Right lobe of liver (tissue), 6 donors: Measurements from ENCODE around the gene WDR88. TPM values are rescaled to one million over a fixed set of nuclear protein-coding genes. Genes with fewer than 3 reads are reported as not detected.
"Not testable (repeated sequence)": the region's sequence is repeated elsewhere in the genome, so short reads cannot be mapped to it uniquely, and the experiment has no call there.

Experiments used
- ATAC-seq, 4 donors: fragments of 200-7000 bp; cut with Tn5 transposase; one replicate each; pipeline ENCODE4 v1.9.1; 2020; ENCODE audit warnings: mild to moderate bottlenecking in 4 of 4, moderate library complexity in 4 of 4
- DNase-seq, 3 donors: peaks; one replicate each; pipeline ENCODE4 v3.0.0-alpha.2; 2020
- H3K27ac ChIP-seq, 3 donors: fragments of 200-600 bp; one replicate each; pipeline ENCODE4 v1.8.0; 2022
- H3K27me3 ChIP-seq, 2 donors: fragments of 200-600 bp; one replicate each; pipeline ENCODE4 v1.8.0; 2022
- H3K36me3 ChIP-seq, 4 donors: fragments of 200-600 bp; sonication (generic) in 1 of 4; one replicate each; pipeline versions ENCODE4 v1.5.1 to v1.8.0; 2017 to 2022; ENCODE audit warnings: control low read depth in 1 of 4
- H3K4me1 ChIP-seq, 4 donors: fragments of 200-600 bp; sonication (generic) in 1 of 4; one replicate each; pipeline versions ENCODE4 v1.5.1 to v1.8.0; 2017 to 2022; ENCODE audit warnings: control low read depth in 1 of 4
- H3K4me3 ChIP-seq, 3 donors: fragments of 200-600 bp; one replicate each; pipeline ENCODE4 v1.8.0; 2022
- H3K9me3 ChIP-seq, 4 donors: fragments of 200-600 bp; sonication (generic) in 1 of 4; one replicate each; pipeline versions ENCODE4 v1.5.1 to v1.8.0; 2017 to 2022; ENCODE audit warnings: control low read depth in 1 of 4
- CTCF ChIP-seq, 4 donors: fragments of 200-600 bp in 3 of 4; fragments of 450-650 bp in 1 of 4; IDR thresholded peaks; one replicate each; pipeline versions ENCODE4 v1.5.1 to v1.8.0; 2016 to 2022; ENCODE audit warnings: antibody characterized with exemption in 4 of 4, mild to moderate bottlenecking in 2 of 4
- POLR2A ChIP-seq: fragments of 450-650 bp; IDR thresholded peaks from one replicate; pipeline ENCODE4 v1.6.1; 2017; ENCODE audit warnings: antibody characterized with exemption, mild to moderate bottlenecking
- WGBS: methylation state at CpG from one replicate; pipeline ENCODE4 v1.1.6; 2018; ENCODE audit warnings: low coverage, low lambda C conversion rate; ENCODE audit not compliant: insufficient coverage; ENCODE audit errors: missing lambda C conversion rate; 5-methylcytosine and 5-hydroxymethylcytosine counted together
- intact Hi-C, 2 donors: fragments of 100-400 bp; cut with DNase I; formaldehyde crosslinking; loops; one replicate each; pipeline versions ENCODE4 v1.11.2 to v1.14.1; 2022
- total RNA-seq, 6 experiments: library from RNA; depleted of rRNA in 2 of 6; stranded (reverse); fragments of >200 nt in 2 of 6; fragmentation: NEBNext Ultra II Directional in 3 of 6; extraction: Animal tissue kit (Norgen Biotek cat#: 25700) in 3 of 6; gene quantifications; one replicate each; pipeline versions ENCODE4 v1.1.0 to v1.2.4, GENCODE V29; 2016 to 2023
- donor health status: DM: no; HTN: yes; CAD: no.
- donor health status: DM: no; HTN: no; CAD: no.
- donor health status: DM: no; HTN: no; CAD: no.
- donor health status: DM: no; HTN: yes; CAD: no.
- donor health status: DM: no; HTN: yes; CAD: no.

WDR88 gene
- total RNA-seq, 6 experiments from 2014 or later: not detected

- Histone ChIP-seq H3K36me3 (no peaks in the 10 kb centered on the region), H3K9me3 (no peaks in the 10 kb centered on the region), H3K27ac (no peak overlapping the region), H3K4me1 (no peaks in the 10 kb centered on the region), H3K4me3 (no peak overlapping the region), H3K27me3 (peaks cover 0 to under 1% of the 10 kb centered on the region in 2 donors)
- 81% methylated on average over 8 of the region's 18 CpGs for WGBS
- TF ChIP-seq CTCF (IDR thresholded peaks at IDR 0.05) (no peak), POLR2A (no peak)
- no peak for ATAC-seq
- intact Hi-C loops: no loop called here
- DNase-seq: no peak
Observed at GRCh38 chr19:33220115-33220514, 88.2 kb downstream of the WDR88 start.

GRCh38 chr19:33220735-33221134, 88.8 kb downstream of the WDR88 start:
- H3K4me1 ChIP-seq: peaks cover 0 to 3% (median 0%) of the 10 kb centered on the region in 4 donors
- H3K36me3 ChIP-seq: no peaks in the 10 kb centered on the region
- H3K27me3 ChIP-seq: peaks cover 0 to 6% of the 10 kb centered on the region in 2 donors
- no peaks in the 10 kb centered on the region for H3K9me3 ChIP-seq
- no peak for TF ChIP-seq POLR2A
- TF ChIP-seq CTCF (IDR thresholded peaks at IDR 0.05): no peak
- WGBS: 81% methylated on average over 9 of the region's 9 CpGs
- no peak for ATAC-seq
- intact Hi-C loops: no loop called here
- H3K4me3 ChIP-seq: no peak overlapping the region
- no peak for DNase-seq
- H3K27ac ChIP-seq: no peak overlapping the region

- no peaks in the 10 kb centered on the region for H3K36me3 ChIP-seq
- no peaks in the 10 kb centered on the region for H3K9me3 ChIP-seq
- DNase-seq (no peak), ATAC-seq (no peak)
- intact Hi-C loops: no loop called here
- TF ChIP-seq CTCF (IDR thresholded peaks at IDR 0.05) (no peak), POLR2A (no peak)
- no CpG with 5 or more reads among the region's 6 CpGs for WGBS
- no peak overlapping the region for H3K4me3 ChIP-seq
- H3K4me1 ChIP-seq: peaks cover 0 to 3% (median 0%) of the 10 kb centered on the region in 4 donors
- H3K27me3 ChIP-seq: peaks cover 0 to 7% of the 10 kb centered on the region in 2 donors
- no peak overlapping the region for H3K27ac ChIP-seq
Observed at GRCh38 chr19:33221638-33222037, 89.7 kb downstream of the WDR88 start.

- ATAC-seq, H3K27me3 ChIP-seq, H3K36me3 ChIP-seq, H3K4me3 ChIP-seq, H3K27ac ChIP-seq, H3K9me3 ChIP-seq, H3K4me1 ChIP-seq, intact Hi-C loops, DNase-seq: not testable (repeated sequence)
- WGBS: 83% methylated on average over 2 of the region's 2 CpGs
Observed at GRCh38 chr19:33222255-33222654, 90.3 kb downstream of the WDR88 start.

GRCh38 chr19:33224694-33225457, 93.0 kb downstream of the WDR88 start:
- WGBS: 37% methylated on average over 7 of the region's 18 CpGs
- Histone ChIP-seq H3K4me3 (no peak overlapping the region), H3K4me1 (peaks cover 0 to 3% (median 0%) of the 10 kb centered on the region in 4 donors), H3K9me3 (peaks cover 0 to 11% (median 3%) of the 10 kb centered on the region in 4 donors), H3K36me3 (no peaks in the 10 kb centered on the region), H3K27ac (no peak overlapping the region), H3K27me3 (peaks cover 0 to 9% of the 10 kb centered on the region in 2 donors)
- intact Hi-C loops: no loop called here
- DNase-seq (no peak), ATAC-seq (no peak)
- TF ChIP-seq POLR2A (no peak), CTCF (IDR thresholded peaks at IDR 0.05) (no peak)
